H1 (cell line): ENCODE measurements around the gene SLC39A10.

Experiments
- ATF3 ChIP-seq: IDR thresholded peaks from 2 replicates; pipeline ENCODE4 v1.6.1; 2011; ENCODE audit warnings: low read depth, mild to moderate bottlenecking, low read length; ENCODE audit not compliant: insufficient read depth
- CTCF ChIP-seq, 3 experiments: IDR thresholded peaks; 1 replicate in 2 of 3; 2 replicates in 1 of 3; pipeline versions ENCODE4 v1.5.1 to v1.6.1; 2011; ENCODE audit warnings: low read length in 3 of 3, mild to moderate bottlenecking in 3 of 3, inconsistent platforms in 2 of 3, low read depth in 1 of 3, moderate library complexity in 1 of 3; ENCODE audit not compliant: insufficient read depth in 1 of 3; ENCODE audit errors: control extremely low read depth in 1 of 3
- EP300 ChIP-seq, 2 experiments: IDR thresholded peaks; 1 replicate in 1 of 2; 2 replicates in 1 of 2; pipeline ENCODE4 v1.6.1; 2011 to 2012; ENCODE audit warnings: low read depth in 2 of 2, low read length in 2 of 2, mild to moderate bottlenecking in 2 of 2, borderline replicate concordance in 1 of 2, inconsistent platforms in 1 of 2, moderate library complexity in 1 of 2
- EZH2 ChIP-seq: fragments of 200-600 bp; sonication (generic); IDR thresholded peaks from 2 replicates; pipeline ENCODE4 v1.7.1; 2012; ENCODE audit warnings: low read depth, mild to moderate bottlenecking, moderate library complexity, low read length, inconsistent platforms; ENCODE audit not compliant: severe bottlenecking
- GABPA ChIP-seq: IDR thresholded peaks from 2 replicates; pipeline ENCODE4 v1.6.1; 2011; ENCODE audit warnings: mild to moderate bottlenecking, low read length, moderate library complexity, borderline replicate concordance; ENCODE audit not compliant: insufficient read depth
- GTF2F1 ChIP-seq: IDR thresholded peaks from 2 replicates; pipeline ENCODE4 v1.6.1; 2012; ENCODE audit warnings: low read depth, low read length, improper control_type of control experiment, borderline replicate concordance
- HDAC2 ChIP-seq, 2 experiments: fragments of 300-600 bp in 1 of 2; sonication (generic) in 1 of 2; IDR thresholded peaks; 2 replicates each; pipeline ENCODE4 v1.6.1; 2011 to 2012; ENCODE audit warnings: low read depth in 2 of 2, low read length in 2 of 2, mild to moderate bottlenecking in 2 of 2, moderate library complexity in 2 of 2, borderline replicate concordance in 1 of 2, inconsistent platforms in 1 of 2
- JUN ChIP-seq: IDR thresholded peaks from 2 replicates; pipeline ENCODE4 v1.6.1; 2011; ENCODE audit warnings: low read depth, mild to moderate bottlenecking, improper control_type of control experiment, low read length
- MAFK ChIP-seq: IDR thresholded peaks from 2 replicates; pipeline ENCODE4 v1.6.1; 2012; ENCODE audit warnings: low read depth, mild to moderate bottlenecking, improper control_type of control experiment, low read length
- POLR2A ChIP-seq, 2 experiments: IDR thresholded peaks; 1 replicate in 1 of 2; 2 replicates in 1 of 2; pipeline ENCODE4 v1.6.1; 2011; ENCODE audit warnings: low read depth in 2 of 2, low read length in 2 of 2, mild to moderate bottlenecking in 2 of 2; ENCODE audit errors: control extremely low read depth in 1 of 2
- RAD21 ChIP-seq, 2 experiments: IDR thresholded peaks in 1 of 2; conservative IDR thresholded peaks in 1 of 2; 2 replicates each; pipeline ENCODE4 v1.6.1; 2011; ENCODE audit warnings: low read depth in 2 of 2, low read length in 2 of 2, improper control_type of control experiment in 1 of 2, inconsistent platforms in 1 of 2, mild to moderate bottlenecking in 1 of 2, moderate library complexity in 1 of 2
- SP1 ChIP-seq: IDR thresholded peaks from 2 replicates; pipeline ENCODE4 v1.6.1; 2011; ENCODE audit warnings: low read depth, low read length
- SP2 ChIP-seq: IDR thresholded peaks from 2 replicates; pipeline ENCODE4 v1.6.1; 2012; ENCODE audit warnings: mild to moderate bottlenecking, low read length, inconsistent platforms

DNA sequence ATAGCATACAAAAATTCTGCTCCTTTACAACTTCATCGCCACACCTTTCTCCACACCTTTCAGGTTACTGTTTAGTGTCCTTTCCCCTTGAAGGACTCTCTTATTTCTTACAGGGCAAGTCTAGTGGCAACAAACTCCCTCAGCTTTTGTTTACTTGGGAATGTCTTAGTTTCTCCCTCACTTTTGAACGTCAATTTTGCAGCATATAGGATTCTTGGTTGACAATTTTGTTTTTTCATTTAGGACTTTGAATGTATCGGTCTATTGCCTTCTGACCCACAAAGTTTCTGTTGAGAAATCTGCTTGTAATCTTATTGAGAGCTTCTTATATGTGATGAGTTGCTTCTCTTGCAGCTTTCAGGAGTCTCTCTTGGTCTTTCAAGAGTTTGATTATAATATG is 43.5 kb downstream of the SLC39A10 start:
- TF ChIP-seq CTCF (IDR thresholded peaks at IDR 0.05; ENCODE audit: control extremely low read depth in 1 of 3, insufficient read depth in 1 of 3, low read depth in 1 of 3, low read length in 3 of 3), result no peak
- no peak for TF ChIP-seq SP2
- no peak for TF ChIP-seq HDAC2 (IDR thresholded peaks at IDR 0.05; ENCODE audit: borderline replicate concordance in 1 of 2, low read depth in 2 of 2, low read length in 2 of 2)
- no peak for TF ChIP-seq POLR2A (IDR thresholded peaks at IDR 0.05; ENCODE audit: control extremely low read depth in 1 of 2, low read depth in 2 of 2, low read length in 2 of 2)
- TF ChIP-seq SP1, result no peak
- no peak for TF ChIP-seq EZH2
- TF ChIP-seq RAD21 (IDR thresholded peaks at IDR 0.05 in 1 of 2, conservative IDR thresholded peaks at IDR 0.05 in 1 of 2; ENCODE audit: low read depth in 2 of 2, low read length in 2 of 2), result no peak
- no peak for TF ChIP-seq ATF3
- no peak for TF ChIP-seq EP300 (IDR thresholded peaks at IDR 0.05; ENCODE audit: borderline replicate concordance in 1 of 2, low read depth in 2 of 2, low read length in 2 of 2)
- TF ChIP-seq GABPA, result no peak
- no peak for TF ChIP-seq MAFK
- TF ChIP-seq JUN, result no peak
- TF ChIP-seq GTF2F1, result no peak
